Tibial nerve (tissue), 3 donors: ENCODE results near the gene FYCO1.

Experiments used
- CTCF ChIP-seq, 5 experiments: fragments of 200-600 bp in 3 of 5; fragments of 450-650 bp in 2 of 5; sonication (generic) in 3 of 5; IDR thresholded peaks; one replicate each; pipeline ENCODE4 v1.5.1; 2016 to 2019; ENCODE audit warnings: antibody characterized with exemption in 5 of 5, mild to moderate bottlenecking in 3 of 5, moderate library complexity in 2 of 5
- POLR2A ChIP-seq, 2 donors: fragments of 450-650 bp; IDR thresholded peaks; one replicate each; pipeline ENCODE4 v1.6.1; 2017; ENCODE audit warnings: antibody characterized with exemption in 2 of 2, mild to moderate bottlenecking in 2 of 2, moderate library complexity in 2 of 2

GRCh38 chr3:45964139-45964538 lies 31.5 kb downstream of the FYCO1 start:
- TF ChIP-seq CTCF (IDR thresholded peaks at IDR 0.05) (no peak), POLR2A (IDR thresholded peaks at IDR 0.05) (no peak)
